HUES64 (cell line): Measurements from ENCODE around the gene UBL7.
"Not testable (repeated sequence)": the region's sequence is repeated elsewhere in the genome, so short reads cannot be mapped to it uniquely, and the experiment has no call there.

Experiments used
- H3K27ac ChIP-seq: 2 replicates; pipeline ENCODE4 v1.7.0; 2013; ENCODE audit warnings: low read depth, low read length, inconsistent platforms
- H3K27me3 ChIP-seq: 2 replicates; pipeline ENCODE4 v1.6.1; 2013; ENCODE audit warnings: mild to moderate bottlenecking, low read length; ENCODE audit not compliant: insufficient read depth
- H3K36me3 ChIP-seq: 2 replicates; pipeline ENCODE4 v1.6.1; 2013; ENCODE audit warnings: mild to moderate bottlenecking, low read length; ENCODE audit not compliant: insufficient read depth
- H3K4me1 ChIP-seq: 2 replicates; pipeline ENCODE4 v1.6.1; 2013; ENCODE audit warnings: mild to moderate bottlenecking, low read length, moderate library complexity; ENCODE audit not compliant: insufficient read depth
- H3K4me3 ChIP-seq: 2 replicates; pipeline ENCODE4 v1.5.1; 2013; ENCODE audit warnings: mild to moderate bottlenecking, low read length, moderate library complexity
- H3K9ac ChIP-seq: 2 replicates; pipeline ENCODE4 v1.6.1; 2013; ENCODE audit warnings: mild to moderate bottlenecking, low read depth, low read length
- H3K9me3 ChIP-seq: 2 replicates; pipeline ENCODE4 v1.6.1; 2013; ENCODE audit warnings: low read depth, low read length; ENCODE audit not compliant: insufficient read depth
- WGBS: fragments of 150-250, 120-280 bp; methylation state at CpG from one replicate; pipeline ENCODE4 v1.1.7; 2013; ENCODE audit warnings: missing lambda C conversion rate; 5-methylcytosine and 5-hydroxymethylcytosine counted together

UBL7 gene

GRCh38 chr15:74489518-74490338 lies 28.8 kb upstream of the UBL7 start:
- peaks cover 5% of the 10 kb centered on the region; the same call in 1 of the 2 replicates for H3K4me1 ChIP-seq
- H3K36me3 ChIP-seq: no peaks in the 10 kb centered on the region
- no peak overlapping the region for H3K27ac ChIP-seq
- H3K9me3 ChIP-seq: no peaks in the 10 kb centered on the region
- WGBS: 42% methylated on average over 9 of the region's 9 CpGs
- H3K27me3 ChIP-seq: no peaks in the 10 kb centered on the region
- peak overlapping the region; percentile 60 for H3K9ac ChIP-seq
- peak overlapping the region; percentile 32; the same call in 1 of the 2 replicates for H3K4me3 ChIP-seq

- H3K9me3 ChIP-seq: no peaks in the 10 kb centered on the region
- WGBS: 91% methylated on average over 1 of the region's 1 CpG
- no peaks in the 10 kb centered on the region for H3K36me3 ChIP-seq
- no peak overlapping the region for H3K4me3 ChIP-seq
- peaks cover 5% of the 10 kb centered on the region; the same call in 1 of the 2 replicates for H3K4me1 ChIP-seq
- no peak overlapping the region for H3K9ac ChIP-seq
- H3K27me3 ChIP-seq: no peaks in the 10 kb centered on the region
- no peak overlapping the region for H3K27ac ChIP-seq
Observed at GRCh38 chr15:74488776-74489175, 27.8 kb upstream of the UBL7 start.

DNA sequence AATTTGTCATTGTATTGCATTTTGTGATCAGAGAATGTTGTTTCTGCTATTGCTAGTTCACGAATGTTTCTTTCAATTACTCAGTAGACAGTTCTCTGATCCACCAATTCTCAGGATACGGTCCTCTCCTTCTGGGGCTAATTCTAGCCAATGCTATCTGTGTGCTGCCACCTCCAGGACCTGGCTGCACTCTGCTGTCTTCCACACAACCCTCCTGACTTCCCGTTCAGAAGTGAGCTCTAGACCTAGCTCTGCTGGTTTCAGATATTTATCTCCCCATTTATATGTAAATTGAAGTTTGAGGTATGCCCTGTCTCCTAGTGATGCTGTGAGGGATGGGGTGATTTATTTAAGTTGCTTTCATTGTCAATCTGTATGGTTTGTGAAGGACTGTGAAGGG lies 21.7 kb upstream of the UBL7 start:
- Histone ChIP-seq H3K27me3 (no peaks in the 10 kb centered on the region), H3K4me1 (peaks cover 6% of the 10 kb centered on the region; the same call in 1 of the 2 replicates), H3K9ac (no peak overlapping the region), H3K36me3 (peaks cover 9% of the 10 kb centered on the region), H3K27ac (no peak overlapping the region), H3K4me3 (no peak overlapping the region), H3K9me3 (no peaks in the 10 kb centered on the region)
- WGBS: 49% methylated on average over 3 of the region's 3 CpGs

DNA sequence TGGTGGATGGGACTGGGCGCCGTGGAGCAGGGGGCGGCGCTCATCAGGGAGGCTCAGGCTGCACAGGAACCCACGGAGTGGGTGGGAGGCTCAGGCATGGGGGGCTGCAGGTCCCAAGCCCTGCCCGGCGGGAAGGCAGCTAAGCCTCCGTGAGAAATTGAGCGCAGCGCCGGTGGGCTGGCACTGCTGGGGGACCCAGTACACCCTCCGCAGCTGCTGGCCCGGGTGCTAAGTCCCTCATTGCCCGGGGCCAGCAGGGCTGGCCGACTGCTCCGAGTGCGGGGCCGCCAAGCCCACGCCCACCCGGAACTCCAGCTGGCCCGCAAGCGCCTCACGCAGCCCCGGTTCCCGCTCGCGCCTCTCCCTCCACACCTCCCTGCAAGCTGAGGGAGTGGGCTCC lies 19.4 kb upstream of the UBL7 start:
- H3K36me3 ChIP-seq: peaks cover 11% of the 10 kb centered on the region
- not testable (repeated sequence) for H3K9me3 ChIP-seq, H3K4me3 ChIP-seq, H3K27me3 ChIP-seq, H3K4me1 ChIP-seq, H3K9ac ChIP-seq, H3K27ac ChIP-seq
- WGBS: 93% methylated on average over 24 of the region's 27 CpGs

GRCh38 chr15:74471621-74472020 lies 10.7 kb upstream of the UBL7 start:
- peaks cover 45% of the 10 kb centered on the region for H3K36me3 ChIP-seq
- not testable (repeated sequence) for H3K4me1 ChIP-seq, H3K27me3 ChIP-seq, H3K9me3 ChIP-seq, H3K9ac ChIP-seq, H3K27ac ChIP-seq, H3K4me3 ChIP-seq
- WGBS: 98% methylated on average over 7 of the region's 7 CpGs

- Histone ChIP-seq H3K4me3 (no peak overlapping the region), H3K4me1 (no peaks in the 10 kb centered on the region), H3K9ac (no peak overlapping the region), H3K36me3 (peaks cover 53% of the 10 kb centered on the region), H3K27me3 (no peaks in the 10 kb centered on the region), H3K27ac (no peak overlapping the region), H3K9me3 (no peaks in the 10 kb centered on the region)
- WGBS: 95% methylated on average over 12 of the region's 12 CpGs
Observed at GRCh38 chr15:74470631-74471395, 9.9 kb upstream of the UBL7 start.

DNA sequence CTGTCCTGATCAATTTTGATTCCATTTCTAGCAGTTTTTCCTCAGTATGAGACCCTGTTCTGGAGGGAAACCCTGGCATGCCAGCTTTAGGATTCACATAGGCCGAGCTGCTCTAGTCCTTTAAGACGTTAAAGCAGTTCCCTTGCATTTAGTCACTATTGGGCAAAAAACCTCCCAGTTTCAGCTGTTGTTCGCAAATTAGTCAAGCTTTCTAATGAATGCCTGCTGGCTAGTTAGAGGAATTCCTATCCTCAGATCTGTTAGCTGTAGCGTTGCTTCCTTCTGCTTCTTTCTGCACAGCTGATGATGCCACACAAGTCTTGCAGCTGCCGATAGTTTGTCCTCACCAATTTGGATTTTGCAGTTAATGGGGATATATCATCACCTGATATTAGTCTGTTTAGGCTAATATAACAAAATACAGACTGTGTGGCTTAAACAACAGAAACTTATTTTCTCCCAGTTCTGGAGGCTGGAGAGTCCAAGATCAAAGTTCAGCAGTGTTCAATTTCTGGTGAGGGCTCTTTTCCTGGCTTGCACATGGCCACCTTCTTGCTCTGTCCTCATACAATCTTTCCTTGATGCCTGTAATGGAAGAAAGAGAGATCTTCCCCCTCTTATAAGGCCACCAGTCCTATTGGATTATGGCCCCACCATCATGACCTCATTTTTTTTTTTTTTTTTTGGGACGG lies 7.5 kb upstream of the UBL7 start:
- no peaks in the 10 kb centered on the region for H3K4me1 ChIP-seq
- no peaks in the 10 kb centered on the region for H3K27me3 ChIP-seq
- no peak overlapping the region for H3K9ac ChIP-seq
- H3K9me3 ChIP-seq: no peaks in the 10 kb centered on the region; the same call in 1 of the 2 replicates
- H3K36me3 ChIP-seq: peaks cover 54% of the 10 kb centered on the region
- no peak overlapping the region for H3K4me3 ChIP-seq
- no peak overlapping the region for H3K27ac ChIP-seq
- WGBS: 96% methylated on average over 6 of the region's 6 CpGs

GRCh38 chr15:74466570-74466969 lies 5.6 kb upstream of the UBL7 start:
- Histone ChIP-seq H3K9ac (no peak overlapping the region), H3K4me3 (no peak overlapping the region), H3K27me3 (no peaks in the 10 kb centered on the region), H3K27ac (no peak overlapping the region), H3K36me3 (peaks cover 48% of the 10 kb centered on the region), H3K4me1 (peaks cover 3% of the 10 kb centered on the region; the same call in 1 of the 2 replicates), H3K9me3 (no peaks in the 10 kb centered on the region; the same call in 1 of the 2 replicates)
- WGBS: 83% methylated on average over 1 of the region's 1 CpG

- Histone ChIP-seq H3K27ac (no peak overlapping the region), H3K9ac (no peak overlapping the region)
- WGBS: 100% methylated on average over 2 of the region's 2 CpGs
Observed at GRCh38 chr15:74464897-74465296, 3.9 kb upstream of the UBL7 start.

DNA sequence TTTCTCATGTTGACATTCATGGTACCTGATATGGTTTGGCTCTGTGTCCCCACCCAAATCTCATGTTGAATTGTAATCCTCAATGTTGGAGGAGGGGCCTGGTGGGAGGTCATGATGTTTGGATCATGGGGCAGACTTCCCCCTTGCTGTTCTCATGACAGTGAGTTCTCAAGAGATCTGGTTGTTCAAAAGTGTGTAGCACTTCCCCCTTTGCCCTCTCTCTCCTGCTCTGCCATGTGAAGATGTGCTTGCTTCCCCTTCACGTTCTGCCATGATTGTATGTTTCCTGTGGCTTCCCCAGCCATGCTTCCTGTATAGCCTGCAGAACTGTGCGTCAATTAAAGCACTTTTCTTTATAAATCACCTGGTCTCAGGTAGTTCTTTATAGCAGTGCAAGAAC lies 3.3 kb upstream of the UBL7 start:
- H3K9ac ChIP-seq: no peak overlapping the region
- no peaks in the 10 kb centered on the region for H3K27me3 ChIP-seq
- H3K27ac ChIP-seq: no peak overlapping the region
- peaks cover 9% of the 10 kb centered on the region; the same call in 1 of the 2 replicates for H3K4me1 ChIP-seq
- peaks cover 31% of the 10 kb centered on the region for H3K36me3 ChIP-seq
- H3K4me3 ChIP-seq: no peak overlapping the region
- WGBS: 85% methylated on average over 2 of the region's 2 CpGs
- no peaks in the 10 kb centered on the region; the same call in 1 of the 2 replicates for H3K9me3 ChIP-seq

More at GRCh38 chr15:74464897-74465296, 3.9 kb upstream of the UBL7 start:
- H3K36me3 ChIP-seq: peaks cover 34% of the 10 kb centered on the region
- no peak overlapping the region for H3K4me3 ChIP-seq
- no peaks in the 10 kb centered on the region; the same call in 1 of the 2 replicates for H3K9me3 ChIP-seq
- H3K27me3 ChIP-seq: no peaks in the 10 kb centered on the region
- peaks cover 9% of the 10 kb centered on the region; the same call in 1 of the 2 replicates for H3K4me1 ChIP-seq

DNA sequence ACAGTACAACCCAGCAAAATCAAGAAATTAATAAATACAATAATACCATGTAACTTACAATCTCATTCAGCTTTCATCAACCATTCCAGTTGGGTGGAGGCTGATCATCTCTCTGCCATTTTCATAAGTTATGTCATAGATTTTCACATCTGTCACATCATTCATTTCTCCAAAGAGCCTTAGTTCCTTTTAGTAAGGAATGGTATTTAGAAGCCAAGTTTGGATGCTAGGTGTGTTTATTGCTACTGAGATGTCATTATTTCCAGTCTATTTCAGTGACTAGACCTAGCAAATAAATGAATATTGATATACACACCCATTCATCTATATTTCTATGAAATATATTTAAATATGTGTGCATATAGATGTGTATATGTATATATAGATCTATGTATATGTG lies 2.7 kb upstream of the UBL7 start:
- H3K36me3 ChIP-seq: peaks cover 29% of the 10 kb centered on the region
- H3K27me3 ChIP-seq: no peaks in the 10 kb centered on the region
- no peaks in the 10 kb centered on the region; the same call in 1 of the 2 replicates for H3K9me3 ChIP-seq
- peaks cover 9% of the 10 kb centered on the region; the same call in 1 of the 2 replicates for H3K4me1 ChIP-seq
- H3K4me3 ChIP-seq: 0 out of 2 replicates have a peak overlapping the region, but pooled peaks have one; percentile 11
- H3K27ac ChIP-seq: no peak overlapping the region
- no peak overlapping the region for H3K9ac ChIP-seq
